Trophoblast cell (in vitro differentiated cells and primary cell): ENCODE results near the gene SNX21.
A peak's percentile ranks its signal among the peaks of the same experiment; 100 is the strongest.

ENCODE experiments used
- DNase-seq, 2 donors: peaks; one replicate each; pipeline ENCODE4 v3.0.0-alpha.2; 2016
- H2AFZ ChIP-seq: 2 replicates; pipeline ENCODE4 v1.6.1; 2013; ENCODE audit warnings: low read length, moderate library complexity, mild to moderate bottlenecking; ENCODE audit not compliant: insufficient read depth, poor library complexity
- H2AK5ac ChIP-seq: 2 replicates; pipeline ENCODE4 v1.6.1; 2013; ENCODE audit warnings: mild to moderate bottlenecking, low read length
- H2BK120ac ChIP-seq: 2 replicates; pipeline ENCODE4 v1.6.1; 2013; ENCODE audit warnings: low read length, mild to moderate bottlenecking, moderate library complexity; ENCODE audit not compliant: insufficient read depth, poor library complexity
- H2BK12ac ChIP-seq: 2 replicates; pipeline ENCODE4 v1.6.1; 2013; ENCODE audit warnings: mild to moderate bottlenecking, low read length, moderate library complexity
- H2BK5ac ChIP-seq: 2 replicates; pipeline ENCODE4 v1.6.1; 2013; ENCODE audit warnings: low read length, low read depth, moderate library complexity, mild to moderate bottlenecking; ENCODE audit not compliant: poor library complexity
- H3K14ac ChIP-seq: 2 replicates; pipeline ENCODE4 v1.6.1; 2013; ENCODE audit warnings: mild to moderate bottlenecking, low read length
- H3K18ac ChIP-seq: 2 replicates; pipeline ENCODE4 v1.6.1; 2013; ENCODE audit warnings: mild to moderate bottlenecking, low read length
- H3K23ac ChIP-seq: 2 replicates; pipeline ENCODE4 v1.6.1; 2013; ENCODE audit warnings: low read length
- H3K27ac ChIP-seq: 2 replicates; pipeline ENCODE4 v1.5.1; 2013; ENCODE audit warnings: low read depth, mild to moderate bottlenecking, inconsistent platforms, low read length, moderate library complexity
- H3K27me3 ChIP-seq: 2 replicates; pipeline ENCODE4 v1.6.1; 2013; ENCODE audit warnings: inconsistent platforms, mild to moderate bottlenecking, low read length, moderate library complexity; ENCODE audit not compliant: insufficient read depth
- H3K36me3 ChIP-seq, 2 experiments: 1 replicate in 1 of 2; 2 replicates in 1 of 2; pipeline ENCODE4 v1.6.1; 2013; ENCODE audit warnings: low read length in 2 of 2, mild to moderate bottlenecking in 2 of 2, moderate library complexity in 1 of 2; ENCODE audit not compliant: insufficient read depth in 2 of 2, control insufficient read depth in 1 of 2
- H3K4ac ChIP-seq: 2 replicates; pipeline ENCODE4 v1.6.1; 2013; ENCODE audit warnings: low read depth, mild to moderate bottlenecking, low read length, moderate library complexity
- H3K4me1 ChIP-seq, 2 experiments: 1 replicate in 1 of 2; 2 replicates in 1 of 2; pipeline ENCODE4 v1.6.1; 2013; ENCODE audit warnings: low read length in 2 of 2, mild to moderate bottlenecking in 2 of 2, moderate library complexity in 1 of 2; ENCODE audit not compliant: insufficient read depth in 2 of 2, control insufficient read depth in 1 of 2
- H3K4me2 ChIP-seq: 2 replicates; pipeline ENCODE4 v1.6.1; 2013; ENCODE audit warnings: inconsistent platforms, mild to moderate bottlenecking, low read length, moderate library complexity
- H3K4me3 ChIP-seq: 2 replicates; pipeline ENCODE4 v1.5.1; 2013; ENCODE audit warnings: mild to moderate bottlenecking, low read depth, low read length, inconsistent platforms
- H3K79me1 ChIP-seq: one replicate; pipeline ENCODE4 v1.6.1; 2013; ENCODE audit warnings: low read length
- H3K79me2 ChIP-seq: 2 replicates; pipeline ENCODE4 v1.6.1; 2013; ENCODE audit warnings: low read length, mild to moderate bottlenecking; ENCODE audit not compliant: control insufficient read depth, insufficient read depth, poor library complexity
- H3K9ac ChIP-seq: 2 replicates; pipeline ENCODE4 v1.6.1; 2013; ENCODE audit warnings: mild to moderate bottlenecking, low read length
- H3K9me3 ChIP-seq: 2 replicates; pipeline ENCODE4 v1.6.1; 2013; ENCODE audit warnings: low read depth, mild to moderate bottlenecking, control low read depth, inconsistent platforms, low read length; ENCODE audit not compliant: insufficient read depth
- H4K12ac ChIP-seq: 2 replicates; pipeline ENCODE4 v1.6.1; 2013; ENCODE audit warnings: low read depth, mild to moderate bottlenecking, low read length, moderate library complexity
- H4K8ac ChIP-seq: 2 replicates; pipeline ENCODE4 v1.6.1; 2013; ENCODE audit warnings: low read depth, mild to moderate bottlenecking, low read length, moderate library complexity
- H4K91ac ChIP-seq: one replicate; pipeline ENCODE4 v1.6.1; 2013; ENCODE audit warnings: low read depth, mild to moderate bottlenecking, low read length, moderate library complexity
- WGBS: extraction: QIAGEN DNeasy Blood & Tissue Kit; methylation state at CpG from one replicate; pipeline ENCODE4 v1.1.7; 2013; ENCODE audit warnings: missing lambda C conversion rate; ENCODE audit not compliant: insufficient read length, insufficient coverage; ENCODE audit errors: extremely low coverage; 5-methylcytosine and 5-hydroxymethylcytosine counted together

Gene SNX21

DNA sequence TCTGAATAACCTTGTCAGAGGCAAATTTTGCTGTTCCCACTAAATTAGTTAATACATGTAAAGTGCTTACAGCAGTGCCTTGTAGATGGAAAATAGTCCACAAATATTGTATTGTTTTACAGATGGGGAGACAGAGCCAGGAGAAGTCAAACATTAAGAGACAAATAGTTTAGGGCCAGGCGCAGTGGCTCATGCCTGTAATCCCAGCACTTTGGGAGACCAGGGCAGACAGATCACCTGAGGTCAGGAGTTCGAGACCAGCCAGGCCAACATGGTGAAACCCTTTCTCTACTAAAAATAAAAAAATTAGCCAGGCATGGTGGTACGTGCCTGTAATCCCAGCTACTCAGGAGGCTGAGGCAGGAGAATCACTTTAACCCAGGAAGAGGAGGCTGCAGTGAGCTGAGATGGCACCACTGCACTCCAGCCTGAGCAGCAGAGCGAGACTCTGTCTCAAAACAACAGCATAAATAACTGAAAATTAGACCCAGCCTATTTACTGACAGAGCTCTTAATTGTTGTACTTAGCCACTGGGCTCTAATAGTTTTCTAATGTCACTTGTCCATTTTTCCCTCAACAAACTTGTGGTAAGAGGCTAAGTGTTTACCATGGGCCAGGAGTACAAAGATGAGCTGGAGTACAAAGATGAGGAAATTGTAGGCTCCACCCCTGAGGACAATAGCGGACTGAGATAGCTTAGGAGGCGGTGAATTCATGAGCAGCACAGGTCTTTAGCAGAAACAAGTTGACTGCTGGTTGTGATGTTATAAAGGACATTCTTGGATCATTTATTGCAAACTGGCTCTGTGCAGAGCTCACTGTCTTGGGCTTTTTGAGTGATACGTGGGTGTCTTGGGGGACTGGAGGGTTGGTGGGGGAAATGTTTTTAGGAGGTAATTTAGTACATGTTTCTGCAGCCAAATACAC lies 30.2 kb downstream of the SNX21 start:
- Histone ChIP-seq H4K91ac (no peak overlapping the region), H2BK120ac (no peak overlapping the region), H3K4me2 (no peak overlapping the region), H3K36me3 (no peaks in the 10 kb centered on the region), H3K79me1 (no peaks in the 10 kb centered on the region), H3K9ac (no peak overlapping the region), H3K23ac (no peak overlapping the region), H3K27ac (no peak overlapping the region), H3K79me2 (no peaks in the 10 kb centered on the region), H3K4ac (no peak overlapping the region), H3K18ac (no peak overlapping the region), H3K9me3 (no peaks in the 10 kb centered on the region), H3K27me3 (no peaks in the 10 kb centered on the region), H2BK5ac (no peak overlapping the region), H4K12ac (no peak overlapping the region), H2AK5ac (no peak overlapping the region), H3K4me1 (no peaks in the 10 kb centered on the region), H3K4me3 (no peak overlapping the region), H4K8ac (no peak overlapping the region), H3K14ac (no peak overlapping the region), H2AFZ (no peak overlapping the region), H2BK12ac (no peak overlapping the region)
- WGBS: 100% methylated on average over 1 of the region's 7 CpGs
- no peak for DNase-seq

DNA sequence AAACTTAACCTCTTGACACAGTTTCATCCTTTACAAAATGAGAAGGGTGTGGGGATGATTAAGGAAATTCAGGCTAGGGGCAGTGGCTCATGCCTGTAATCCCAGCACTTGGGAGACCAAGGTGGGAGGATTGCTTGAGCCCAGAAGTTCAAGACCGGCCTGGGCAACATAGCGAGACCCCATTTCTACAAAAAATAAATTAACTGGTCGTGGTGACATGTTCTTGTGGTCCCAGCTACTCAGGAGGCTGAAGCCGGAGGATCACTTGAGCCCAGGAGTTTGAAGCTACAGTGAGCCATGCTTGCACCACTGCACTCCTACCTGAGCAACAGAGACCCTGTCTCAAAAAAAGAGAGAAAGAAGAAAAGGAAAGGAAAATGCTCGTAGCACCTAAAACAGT lies 32.9 kb downstream of the SNX21 start:
- Histone ChIP-seq H3K4ac (no peak overlapping the region), H3K27ac (no peak overlapping the region), H4K91ac (no peak overlapping the region), H2AFZ (no peak overlapping the region), H3K79me1 (no peaks in the 10 kb centered on the region), H3K23ac (no peak overlapping the region), H3K9ac (no peak overlapping the region), H3K4me3 (no peak overlapping the region), H2BK12ac (no peak overlapping the region), H3K14ac (no peak overlapping the region), H3K18ac (no peak overlapping the region), H3K4me2 (no peak overlapping the region), H3K36me3 (no peaks in the 10 kb centered on the region), H3K4me1 (no peaks in the 10 kb centered on the region), H2AK5ac (no peak overlapping the region), H3K79me2 (no peaks in the 10 kb centered on the region), H3K9me3 (no peaks in the 10 kb centered on the region), H3K27me3 (no peaks in the 10 kb centered on the region), H4K12ac (no peak overlapping the region), H2BK5ac (no peak overlapping the region), H4K8ac (no peak overlapping the region), H2BK120ac (no peak overlapping the region)
- no peak for DNase-seq
- WGBS: no CpG with 5 or more reads among the region's 5 CpGs

DNA sequence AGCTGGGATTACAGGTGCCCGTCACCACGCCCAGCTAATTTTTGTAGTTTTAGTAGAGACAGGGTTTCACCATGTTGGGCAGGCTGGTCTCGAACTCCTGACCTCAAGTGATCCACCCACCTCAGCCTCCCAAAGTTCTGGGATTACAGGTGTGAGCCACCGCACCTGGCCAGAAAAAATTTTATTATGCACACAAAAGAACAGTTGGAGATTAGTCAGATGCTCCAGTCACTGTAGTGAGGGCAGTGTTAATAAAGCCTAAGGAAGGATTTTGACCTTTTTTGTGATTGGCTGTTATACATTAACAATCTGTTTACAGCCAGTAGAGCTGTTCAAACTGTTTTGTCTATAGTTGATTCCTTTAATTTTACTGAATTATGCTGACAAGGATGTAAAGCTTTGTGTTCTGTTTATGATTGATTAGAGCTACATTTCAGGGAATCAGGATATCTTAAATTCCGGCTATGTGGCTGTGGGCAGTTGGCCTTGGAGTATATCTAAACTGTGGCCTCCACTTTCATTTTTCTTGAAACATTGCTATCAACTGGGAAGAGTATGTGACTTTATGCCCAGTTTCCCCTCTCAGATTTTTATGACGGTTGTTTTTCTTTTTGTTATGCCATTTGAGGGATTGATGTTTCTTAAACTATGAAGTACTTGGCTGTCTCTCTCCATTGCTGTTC lies 33.7 kb downstream of the SNX21 start:
- Histone ChIP-seq H3K4me1 (peaks cover 1 to 2% of the 10 kb centered on the region in 2 experiments), H3K27me3 (no peaks in the 10 kb centered on the region), H2BK12ac (no peak overlapping the region), H2BK120ac (no peak overlapping the region), H3K14ac (no peak overlapping the region), H3K79me1 (no peaks in the 10 kb centered on the region), H3K27ac (no peak overlapping the region), H2BK5ac (no peak overlapping the region), H4K91ac (no peak overlapping the region), H4K12ac (no peak overlapping the region), H3K23ac (no peak overlapping the region), H3K18ac (no peak overlapping the region), H3K9ac (no peak overlapping the region), H2AFZ (no peak overlapping the region), H4K8ac (no peak overlapping the region), H3K79me2 (no peaks in the 10 kb centered on the region), H3K9me3 (no peaks in the 10 kb centered on the region), H3K4me2 (no peak overlapping the region), H3K36me3 (no peaks in the 10 kb centered on the region), H3K4me3 (no peak overlapping the region), H3K4ac (no peak overlapping the region), H2AK5ac (no peak overlapping the region)
- DNase-seq: no peak
- WGBS: no CpG with 5 or more reads among the region's 6 CpGs

DNA sequence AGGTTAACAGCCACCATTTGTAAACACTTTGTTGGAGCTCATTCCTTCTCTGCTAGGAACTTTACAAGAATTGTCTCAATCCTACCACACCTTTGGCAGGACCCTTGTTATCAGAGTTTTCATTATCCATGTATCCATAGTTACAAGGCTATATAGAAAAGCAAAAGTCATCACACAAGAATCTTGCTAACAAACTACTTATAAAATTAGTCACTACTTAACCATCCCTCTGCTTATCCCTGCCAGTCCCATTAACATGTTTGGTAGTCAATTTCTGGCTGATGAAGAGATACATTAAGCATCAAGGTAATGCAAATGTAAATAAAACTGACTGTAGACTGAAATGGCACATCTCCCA lies 34.2 kb downstream of the SNX21 start:
- H2BK12ac ChIP-seq: no peak overlapping the region

More for the DNA sequence above, 34.2 kb downstream of the SNX21 start:
- Histone ChIP-seq H4K8ac (no peak overlapping the region), H4K12ac (no peak overlapping the region), H3K79me2 (no peaks in the 10 kb centered on the region), H3K4ac (no peak overlapping the region), H2AK5ac (no peak overlapping the region), H3K18ac (no peak overlapping the region), H2BK5ac (no peak overlapping the region), H3K79me1 (no peaks in the 10 kb centered on the region), H3K4me3 (no peak overlapping the region), H3K4me1 (peaks cover 5 to 7% of the 10 kb centered on the region in 2 experiments), H3K4me2 (no peak overlapping the region), H3K23ac (no peak overlapping the region), H3K9ac (no peak overlapping the region), H2BK120ac (no peak overlapping the region), H3K27ac (no peak overlapping the region), H3K9me3 (no peaks in the 10 kb centered on the region), H4K91ac (no peak overlapping the region), H3K14ac (no peak overlapping the region), H3K36me3 (no peaks in the 10 kb centered on the region), H3K27me3 (no peaks in the 10 kb centered on the region), H2AFZ (no peak overlapping the region)
- DNase-seq: peak in 1 of 2 donors; percentile 38
